Spleen (tissue), 11 donors: Measurements from ENCODE around the gene MIS12. TPM values are rescaled to one million over a fixed set of nuclear protein-coding genes. Genes with fewer than 3 reads are reported as not detected.
A peak's percentile ranks its signal among the peaks of the same experiment; 100 is the strongest.

ENCODE experiments used
- DNase-seq: peaks from one replicate; pipeline ENCODE4 v3.0.0-alpha.2; 2020
- H3K27ac ChIP-seq, 8 donors: fragments of 200-600 bp; sonication (generic) in 7 of 8; 1 replicate in 4 of 8; 2 replicates in 4 of 8; pipeline versions ENCODE4 v1.5.0 to v1.8.0; 2016 to 2021; ENCODE audit warnings: inconsistent platforms in 4 of 8, mild to moderate bottlenecking in 4 of 8, moderate library complexity in 1 of 8
- H3K27me3 ChIP-seq, 7 donors: fragments of 200-600 bp; sonication (generic) in 6 of 7; replicated peaks in 1 of 7; 1 replicate in 4 of 7; 2 replicates in 3 of 7; pipeline versions ENCODE4 v1.5.0 to v1.8.0; 2016 to 2021; ENCODE audit warnings: inconsistent platforms in 3 of 7, mild to moderate bottlenecking in 1 of 7
- H3K36me3 ChIP-seq, 6 donors: fragments of 200-600 bp; sonication (generic) in 5 of 6; 1 replicate in 4 of 6; 2 replicates in 2 of 6; pipeline versions ENCODE4 v1.5.0 to v1.8.0; 2016 to 2021; ENCODE audit warnings: inconsistent platforms in 2 of 6
- H3K4me1 ChIP-seq, 6 donors: fragments of 200-600 bp; sonication (generic) in 5 of 6; 1 replicate in 3 of 6; 2 replicates in 3 of 6; pipeline versions ENCODE4 v1.5.0 to v1.8.0; 2016 to 2021; ENCODE audit warnings: inconsistent platforms in 3 of 6
- H3K4me3 ChIP-seq, 8 donors: fragments of 200-600 bp; sonication (generic) in 7 of 8; 1 replicate in 4 of 8; 2 replicates in 4 of 8; pipeline versions ENCODE4 v1.5.0 to v1.8.0; 2016 to 2021; ENCODE audit warnings: inconsistent platforms in 4 of 8, mild to moderate bottlenecking in 4 of 8, moderate library complexity in 2 of 8
- H3K9me3 ChIP-seq, 8 donors: fragments of 200-600 bp; sonication (generic) in 7 of 8; 1 replicate in 4 of 8; 2 replicates in 4 of 8; pipeline versions ENCODE4 v1.5.0 to v1.8.0; 2016 to 2021; ENCODE audit warnings: inconsistent platforms in 4 of 8
- CTCF ChIP-seq, 11 experiments: fragments of 200-600 bp in 7 of 11; fragments of 450-650 bp in 4 of 11; sonication (generic) in 4 of 11; IDR thresholded peaks in 8 of 11; conservative IDR thresholded peaks in 3 of 11; 1 replicate in 7 of 11; 2 replicates in 4 of 11; pipeline versions ENCODE4 v1.4.0 to v1.8.0; 2016 to 2021; ENCODE audit warnings: antibody characterized with exemption in 11 of 11, inconsistent platforms in 4 of 11, mild to moderate bottlenecking in 1 of 11
- POLR2A ChIP-seq, 3 donors: fragments of 450-650 bp; IDR thresholded peaks; one replicate each; pipeline ENCODE4 v1.5.1; 2017; ENCODE audit warnings: antibody characterized with exemption in 3 of 3, mild to moderate bottlenecking in 1 of 3
- POLR2AphosphoS5 ChIP-seq, 3 donors: sonication (generic); formaldehyde crosslinking; IDR thresholded peaks; one replicate each; pipeline ENCODE4 v1.5.1; 2017; ENCODE audit warnings: antibody characterized with exemption in 3 of 3
- WGBS, 5 donors: extraction: QIAGEN DNeasy Blood & Tissue Kit in 3 of 5; methylation state at CpG; one replicate each; pipeline versions ENCODE4 v1.1.5 to v1.1.7; 2013 to 2018; 5-methylcytosine and 5-hydroxymethylcytosine counted together
- intact Hi-C: fragments of 100-400 bp; cut with DNase I; formaldehyde crosslinking; loops from one replicate; pipeline ENCODE4 v1.15.0; 2023; ENCODE audit warnings: low total_unique reads
- polyA plus RNA-seq, 3 donors: library from polyadenylated mRNA; stranded (reverse); fragments of 200-250 nt; gene quantifications; one replicate each; pipeline ENCODE4 v1.2.1, GENCODE V29; 2013
- total RNA-seq, 7 donors: library from RNA; depleted of rRNA in 3 of 7; stranded (reverse); fragments of >200 nt in 3 of 7; fragmentation: NEBNext Ultra II Directional in 4 of 7; extraction: Animal tissue kit (Norgen Biotek cat#: 25700) in 4 of 7; gene quantifications; one replicate each; pipeline versions ENCODE4 v1.1.0 to v1.2.1, GENCODE V29; 2016 to 2021
- donor health status: healthy with polysubstance abuse.
- donor health status: DM: no; HTN: no; CAD: no; lungs with moderate emphysema.
- donor health status: DM: no; HTN: no; CAD: no.
- donor health status: Bipolar disorder and iron deficiency.
- donor health status: healthy.
- donor health status: DM: no; HTN: no; CAD: no.
- donor health status: DM: yes; HTN: yes; CAD: no.

MIS12 gene
- total and polyA plus RNA-seq, 10 donors = 15.5 to 46.3 (median 20.5) TPM

- intact Hi-C loops = no loop called here
- Histone ChIP-seq H3K27ac (no peak overlapping the region), H3K4me1 (no peaks in the 10 kb centered on the region), H3K9me3 (no peaks in the 10 kb centered on the region), H3K27me3 (no peaks in the 10 kb centered on the region), H3K36me3 (peaks cover 5 to 100% (median 89%) of the 10 kb centered on the region in 6 donors), H3K4me3 (no peak overlapping the region)
- no peak for DNase-seq
- WGBS, 5 donors = 88 to 93% (median 90%) methylated on average over 17 to 18 of the region's 18 CpGs
- TF ChIP-seq POLR2A (IDR thresholded peaks at IDR 0.05) = no peak
- TF ChIP-seq CTCF (IDR thresholded peaks at IDR 0.05 in 8 of 11, conservative IDR thresholded peaks at IDR 0.05 in 3 of 11) = no peak
- no peak for TF ChIP-seq POLR2AphosphoS5 (IDR thresholded peaks at IDR 0.05)
Observed at GRCh38 chr17:5533486-5534315, 47.3 kb downstream of the MIS12 start.

GRCh38 chr17:5535436-5535835 is 49.1 kb downstream of the MIS12 start:
- intact Hi-C loops = no loop called here
- H3K27me3 ChIP-seq = no peaks in the 10 kb centered on the region
- H3K4me3 ChIP-seq = no peak overlapping the region
- no peaks in the 10 kb centered on the region for H3K9me3 ChIP-seq
- no peak for DNase-seq
- H3K4me1 ChIP-seq = no peaks in the 10 kb centered on the region
- no peak for TF ChIP-seq POLR2AphosphoS5 (IDR thresholded peaks at IDR 0.05)
- TF ChIP-seq POLR2A (IDR thresholded peaks at IDR 0.05) = no peak
- no peak for TF ChIP-seq CTCF (IDR thresholded peaks at IDR 0.05 in 8 of 11, conservative IDR thresholded peaks at IDR 0.05 in 3 of 11)
- 92 to 100% (median 96%) methylated on average over 2 of the region's 2 CpGs for WGBS, 5 donors
- peaks cover under 1 to 100% (median 91%) of the 10 kb centered on the region in 6 donors for H3K36me3 ChIP-seq
- no peak overlapping the region for H3K27ac ChIP-seq

- Histone ChIP-seq H3K4me3 (no peak overlapping the region), H3K9me3 (no peaks in the 10 kb centered on the region), H3K36me3 (peaks cover 0 to 100% (median 91%) of the 10 kb centered on the region in 6 donors), H3K27ac (no peak overlapping the region), H3K4me1 (no peaks in the 10 kb centered on the region), H3K27me3 (no peaks in the 10 kb centered on the region)
- intact Hi-C loops = no loop called here
- no peak for DNase-seq
- TF ChIP-seq CTCF (IDR thresholded peaks at IDR 0.05 in 8 of 11, conservative IDR thresholded peaks at IDR 0.05 in 3 of 11) (no peak), POLR2AphosphoS5 (IDR thresholded peaks at IDR 0.05) (peak in 1 of 3 donors; percentile 37)
- WGBS, 5 donors = 77 to 86% (median 85%) methylated on average over 11 of the region's 11 CpGs
Observed at GRCh38 chr17:5536866-5537650, 50.7 kb downstream of the MIS12 start.

- intact Hi-C loops = no loop called here
- Histone ChIP-seq H3K4me3 (no peak overlapping the region), H3K27me3 (no peaks in the 10 kb centered on the region), H3K27ac (no peak overlapping the region), H3K9me3 (no peaks in the 10 kb centered on the region), H3K36me3 (peaks cover 0 to 99% (median 79%) of the 10 kb centered on the region in 6 donors), H3K4me1 (no peaks in the 10 kb centered on the region)
- TF ChIP-seq CTCF (IDR thresholded peaks at IDR 0.05 in 8 of 11, conservative IDR thresholded peaks at IDR 0.05 in 3 of 11) = no peak
- peak in 1 of 3 donors; percentile 24 for TF ChIP-seq POLR2AphosphoS5 (IDR thresholded peaks at IDR 0.05)
- no peak for TF ChIP-seq POLR2A (IDR thresholded peaks at IDR 0.05)
- WGBS, 5 donors = 93 to 99% (median 96%) methylated on average over 5 to 8 of the region's 8 CpGs
- DNase-seq = no peak
Observed at GRCh38 chr17:5539286-5539685, 52.9 kb downstream of the MIS12 start.
